Activated naive CD4-positive, alpha-beta T cell treated with anti-CD3 and anti-CD28 coated beads, Interleukin-2, amount 50 U/mL, for 24 hours (primary cell): ENCODE results near the gene RASA3.

Experiments
- H3K27ac Mint-ChIP-seq: one replicate; pipeline ENCODE4 v1.8.0; 2021; ENCODE audit warnings: mild to moderate bottlenecking, mixed read lengths
- H3K27me3 Mint-ChIP-seq: one replicate; pipeline ENCODE4 v1.8.0; 2021; ENCODE audit warnings: mixed read lengths
- H3K36me3 Mint-ChIP-seq: one replicate; pipeline ENCODE4 v1.8.0; 2021; ENCODE audit warnings: mixed read lengths
- H3K4me1 Mint-ChIP-seq: one replicate; pipeline ENCODE4 v1.8.0; 2021; ENCODE audit warnings: mixed read lengths
- H3K4me3 Mint-ChIP-seq: one replicate; pipeline ENCODE4 v1.8.0; 2021; ENCODE audit warnings: mild to moderate bottlenecking, mixed read lengths
- H3K9me3 Mint-ChIP-seq: one replicate; pipeline ENCODE4 v1.8.0; 2021; ENCODE audit warnings: mixed read lengths

Gene RASA3

DNA sequence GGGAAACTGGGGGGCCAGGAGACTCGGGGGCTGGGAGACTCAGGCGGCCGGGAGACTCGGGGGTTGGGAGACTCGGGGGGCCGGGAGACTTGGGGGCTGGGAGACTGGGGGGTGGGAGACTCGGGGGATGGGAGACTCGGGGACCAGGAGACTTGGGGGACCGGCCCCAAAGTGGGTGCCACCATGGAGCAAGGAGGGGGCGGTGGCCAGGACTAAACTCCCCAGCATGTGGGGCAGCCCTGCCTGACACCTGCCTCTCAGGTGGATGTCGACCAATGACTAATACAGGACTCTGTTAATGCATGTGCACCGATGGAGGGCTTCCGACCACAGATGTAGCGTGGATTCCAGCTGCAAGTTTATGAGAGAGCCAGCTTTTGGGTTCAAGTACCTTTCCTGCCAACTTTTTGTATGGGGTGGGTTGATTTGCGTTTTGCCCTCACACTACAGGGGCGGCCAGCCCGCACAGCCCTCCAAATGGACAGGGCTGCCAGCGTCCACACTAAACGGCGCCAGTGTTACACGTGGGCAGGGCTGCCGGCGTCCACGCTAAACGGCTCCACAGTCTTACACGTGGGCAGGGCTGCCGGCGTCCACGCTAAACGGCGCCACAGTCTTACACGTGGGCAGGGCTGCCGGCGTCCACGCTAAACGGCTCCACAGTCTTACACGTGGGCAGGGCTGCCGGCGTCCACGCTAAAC lies 62.2 kb downstream of the RASA3 start:
- H3K9me3 Mint-ChIP-seq: no peaks in the 10 kb centered on the region
- H3K27ac Mint-ChIP-seq: no peak overlapping the region
- peaks cover 48% of the 10 kb centered on the region for H3K4me1 Mint-ChIP-seq
- H3K4me3 Mint-ChIP-seq: no peak overlapping the region
- H3K36me3 Mint-ChIP-seq: peaks cover 7% of the 10 kb centered on the region
- no peaks in the 10 kb centered on the region for H3K27me3 Mint-ChIP-seq

DNA sequence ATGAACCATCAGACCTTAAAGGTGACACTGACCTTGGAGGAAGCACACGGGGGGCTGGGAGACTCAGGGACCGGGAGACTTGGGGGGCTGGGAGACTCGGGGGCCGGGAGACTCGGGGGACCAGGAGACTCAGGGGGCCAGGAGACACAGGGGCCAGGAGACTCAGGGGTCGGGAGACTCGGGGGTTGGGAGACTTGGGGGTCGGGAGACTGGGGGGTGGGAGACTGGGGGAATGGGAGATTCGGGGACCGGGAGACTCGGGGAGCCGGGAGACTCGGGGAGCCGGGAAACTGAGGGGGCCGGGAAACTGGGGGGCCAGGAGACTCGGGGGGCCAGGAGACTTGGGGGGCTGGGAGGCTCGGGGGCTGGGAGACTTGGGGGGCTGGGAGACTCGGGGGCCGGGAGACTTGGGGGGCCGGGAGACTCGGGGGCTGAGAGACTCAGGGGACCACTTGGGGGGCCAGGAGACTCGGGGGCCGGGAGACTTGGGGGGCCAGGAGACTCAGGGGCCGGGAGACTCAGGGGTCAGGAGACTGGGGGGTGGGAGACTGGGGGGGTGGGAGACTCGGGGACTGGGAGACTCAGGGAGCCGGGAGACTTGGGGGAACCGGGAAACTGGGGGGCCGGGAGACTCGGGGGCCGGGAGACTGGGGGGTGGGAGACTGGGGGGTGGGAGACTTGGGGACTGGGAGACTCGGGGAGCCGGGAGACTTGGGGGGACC lies 62.9 kb downstream of the RASA3 start:
- Mint-ChIP-seq H3K27ac (peak overlapping the region; percentile 98), H3K36me3 (peaks cover 7% of the 10 kb centered on the region)

DNA sequence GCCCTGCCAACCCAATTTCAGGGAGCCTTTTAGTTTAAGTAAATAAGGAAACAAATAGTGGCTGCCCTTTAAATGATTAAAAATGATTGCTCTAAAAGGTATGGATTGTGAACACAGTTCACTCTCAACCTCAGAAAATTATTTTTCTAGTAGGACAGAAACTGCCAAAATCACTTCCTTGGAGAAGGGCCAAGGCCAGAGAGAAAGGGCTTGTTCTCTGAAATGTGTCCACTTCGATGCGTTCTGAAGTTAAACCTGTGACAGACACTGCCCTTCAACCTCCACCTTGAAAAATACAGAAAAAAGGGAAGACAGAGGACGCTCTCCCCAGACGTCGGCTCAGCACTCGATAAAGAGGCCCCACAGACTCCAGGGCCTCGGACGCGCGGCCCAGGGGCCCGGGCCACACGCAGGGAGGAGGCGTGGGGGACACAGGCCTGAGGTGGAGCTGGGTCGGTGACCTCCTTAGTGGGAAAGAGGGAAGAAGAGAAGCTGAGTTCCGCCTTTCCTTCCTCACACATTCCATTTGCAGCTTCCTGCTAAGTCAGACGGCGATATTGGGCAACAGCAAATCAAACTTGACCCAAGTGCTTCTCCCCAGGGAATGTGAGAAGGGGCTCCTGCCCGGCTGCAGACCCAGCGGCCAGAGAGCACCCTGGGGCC lies 63.6 kb downstream of the RASA3 start:
- Mint-ChIP-seq H3K4me3 (peak overlapping the region; percentile 86), H3K36me3 (peaks cover 4% of the 10 kb centered on the region), H3K27ac (peak overlapping the region; percentile 98), H3K9me3 (no peaks in the 10 kb centered on the region), H3K27me3 (no peaks in the 10 kb centered on the region), H3K4me1 (peaks cover 58% of the 10 kb centered on the region)

More for the DNA sequence above, 62.9 kb downstream of the RASA3 start:
- H3K27me3 Mint-ChIP-seq: no peaks in the 10 kb centered on the region
- no peak overlapping the region for H3K4me3 Mint-ChIP-seq
- no peaks in the 10 kb centered on the region for H3K9me3 Mint-ChIP-seq
- H3K4me1 Mint-ChIP-seq: peaks cover 55% of the 10 kb centered on the region

DNA sequence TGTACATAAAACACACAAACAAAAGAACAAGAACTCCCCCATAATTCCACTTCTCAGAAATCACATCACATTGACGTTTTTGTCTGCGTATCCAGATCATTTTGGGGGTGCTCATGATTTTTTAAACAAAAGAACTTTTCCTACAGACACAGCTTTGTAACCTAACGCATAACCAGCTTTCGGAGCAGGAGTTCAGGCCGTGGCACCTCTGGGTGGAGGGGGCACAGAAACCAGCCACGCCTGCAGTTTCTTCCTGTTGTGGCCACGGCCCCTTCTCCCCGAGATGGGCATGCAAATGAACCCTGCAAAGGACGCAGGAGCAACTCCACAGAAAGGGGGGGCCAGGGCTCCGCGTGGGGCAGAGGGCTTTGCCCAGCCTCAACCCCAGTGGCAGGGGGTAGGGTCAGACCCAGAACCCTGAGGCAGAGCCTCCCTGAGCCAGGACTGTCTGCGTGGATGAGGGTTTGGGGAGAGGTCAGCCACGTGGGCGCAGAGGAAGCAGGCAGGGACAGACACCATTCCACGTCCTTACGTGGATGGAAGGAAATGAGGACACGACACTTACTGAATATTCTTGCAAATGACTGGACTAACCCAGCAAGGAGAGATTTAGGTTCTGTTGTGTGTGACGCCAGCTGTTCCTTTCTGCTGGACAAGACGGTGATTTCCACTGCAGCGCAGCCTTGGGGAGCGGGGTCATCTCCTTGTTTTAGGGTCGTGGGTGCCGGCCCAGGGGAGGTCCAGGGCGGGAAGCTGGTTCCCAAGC lies 64.4 kb downstream of the RASA3 start:
- Mint-ChIP-seq H3K9me3 (no peaks in the 10 kb centered on the region), H3K27me3 (no peaks in the 10 kb centered on the region), H3K4me1 (peaks cover 63% of the 10 kb centered on the region), H3K4me3 (peak overlapping the region; percentile 86), H3K36me3 (peaks cover 4% of the 10 kb centered on the region), H3K27ac (peak overlapping the region; percentile 98)

DNA sequence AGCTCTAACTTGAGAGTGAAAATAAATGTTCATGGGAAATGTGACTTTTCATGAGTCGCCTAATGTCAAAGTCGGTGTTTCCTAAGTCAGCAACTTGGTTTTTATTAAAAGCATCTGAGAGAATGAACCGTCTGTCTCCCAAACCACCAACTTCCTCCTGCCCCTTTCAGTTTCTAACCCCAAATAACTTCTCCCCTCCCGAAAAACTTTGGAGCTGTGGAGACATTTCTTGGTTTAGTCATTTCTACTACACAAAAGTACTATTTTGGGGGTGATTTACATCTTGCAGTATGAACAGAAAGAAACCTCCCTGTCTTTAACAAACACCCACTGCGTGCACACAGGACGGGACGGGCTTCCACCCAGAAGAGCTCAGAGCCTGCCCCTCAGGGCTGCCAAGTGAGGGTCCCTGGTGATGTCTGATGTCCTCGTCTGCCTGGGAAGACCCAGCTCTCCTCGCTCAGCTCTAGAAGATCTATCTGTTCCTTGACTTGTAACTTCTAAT lies 65.0 kb downstream of the RASA3 start:
- Mint-ChIP-seq H3K27ac (peak overlapping the region; percentile 98), H3K9me3 (no peaks in the 10 kb centered on the region), H3K36me3 (peaks cover 2% of the 10 kb centered on the region), H3K27me3 (no peaks in the 10 kb centered on the region), H3K4me3 (peak overlapping the region; percentile 86), H3K4me1 (peaks cover 61% of the 10 kb centered on the region)

DNA sequence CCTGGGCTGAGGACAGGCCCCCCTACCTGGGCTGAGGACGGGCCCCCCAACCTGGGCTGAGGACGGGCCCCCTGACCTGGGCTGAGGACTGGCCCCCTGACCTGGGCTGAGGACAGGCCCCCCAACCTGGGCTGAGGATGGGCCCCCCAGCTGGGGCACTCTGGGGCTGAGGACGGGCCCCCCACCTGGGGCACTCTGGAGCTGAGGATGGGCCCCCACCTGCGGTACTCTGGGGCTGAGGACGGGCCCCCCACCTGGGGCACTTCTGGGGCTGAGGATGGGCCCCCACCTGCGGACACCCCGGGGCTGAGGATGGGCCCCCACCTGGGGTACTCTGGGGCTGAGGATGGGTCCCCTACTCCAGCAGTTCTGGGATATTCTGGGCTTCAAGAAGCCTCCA lies 65.5 kb downstream of the RASA3 start:
- Mint-ChIP-seq H3K27ac (peak overlapping the region; percentile 98), H3K4me1 (peaks cover 56% of the 10 kb centered on the region), H3K9me3 (no peaks in the 10 kb centered on the region), H3K4me3 (peak overlapping the region; percentile 86), H3K27me3 (no peaks in the 10 kb centered on the region), H3K36me3 (peaks cover 2% of the 10 kb centered on the region)

DNA sequence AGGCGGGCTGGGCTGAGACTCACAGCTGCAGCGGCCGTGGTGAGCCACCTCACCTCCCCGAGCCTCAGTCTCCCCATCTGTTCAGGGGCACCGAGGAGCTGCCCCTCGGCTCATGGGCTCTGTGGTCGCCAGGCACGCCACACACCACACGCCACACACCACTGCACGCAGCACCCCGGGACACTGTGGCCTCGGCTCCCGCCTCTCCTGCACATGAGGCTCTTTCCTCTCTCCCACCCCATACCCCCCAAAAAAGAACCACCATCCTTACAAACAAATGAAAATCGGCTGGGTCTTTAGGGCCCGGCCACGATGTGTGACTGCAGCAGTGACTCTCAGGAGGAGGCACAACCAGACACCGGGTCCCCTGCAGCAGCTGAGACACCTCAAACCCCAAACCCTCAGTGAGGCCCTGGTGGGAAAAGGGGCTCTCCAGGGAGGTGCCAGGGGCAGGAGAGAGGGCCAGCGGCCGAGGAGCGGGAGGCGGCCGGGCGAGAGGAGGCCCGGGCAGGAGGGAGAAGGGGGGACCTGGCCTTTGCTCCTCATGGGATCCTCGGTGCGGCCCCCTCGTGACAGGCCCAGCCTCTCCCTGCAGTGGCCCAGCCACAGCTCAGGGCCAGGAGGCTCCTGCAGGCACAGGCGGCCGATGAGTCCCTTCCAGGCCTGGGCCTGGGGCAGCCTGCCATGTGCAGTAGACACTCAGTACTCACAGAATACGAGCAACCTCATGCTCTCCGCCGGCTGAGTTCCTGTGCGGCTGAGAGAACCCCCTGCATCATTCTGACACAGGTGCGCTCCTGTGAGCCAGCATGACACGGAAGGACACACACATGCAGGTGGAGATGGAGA lies 66.3 kb downstream of the RASA3 start:
- peak overlapping the region; percentile 87 for H3K4me3 Mint-ChIP-seq
- H3K27ac Mint-ChIP-seq: peak overlapping the region; percentile 97
- H3K36me3 Mint-ChIP-seq: peaks cover 2% of the 10 kb centered on the region
- H3K27me3 Mint-ChIP-seq: no peaks in the 10 kb centered on the region
- no peaks in the 10 kb centered on the region for H3K9me3 Mint-ChIP-seq
- peaks cover 60% of the 10 kb centered on the region for H3K4me1 Mint-ChIP-seq

DNA sequence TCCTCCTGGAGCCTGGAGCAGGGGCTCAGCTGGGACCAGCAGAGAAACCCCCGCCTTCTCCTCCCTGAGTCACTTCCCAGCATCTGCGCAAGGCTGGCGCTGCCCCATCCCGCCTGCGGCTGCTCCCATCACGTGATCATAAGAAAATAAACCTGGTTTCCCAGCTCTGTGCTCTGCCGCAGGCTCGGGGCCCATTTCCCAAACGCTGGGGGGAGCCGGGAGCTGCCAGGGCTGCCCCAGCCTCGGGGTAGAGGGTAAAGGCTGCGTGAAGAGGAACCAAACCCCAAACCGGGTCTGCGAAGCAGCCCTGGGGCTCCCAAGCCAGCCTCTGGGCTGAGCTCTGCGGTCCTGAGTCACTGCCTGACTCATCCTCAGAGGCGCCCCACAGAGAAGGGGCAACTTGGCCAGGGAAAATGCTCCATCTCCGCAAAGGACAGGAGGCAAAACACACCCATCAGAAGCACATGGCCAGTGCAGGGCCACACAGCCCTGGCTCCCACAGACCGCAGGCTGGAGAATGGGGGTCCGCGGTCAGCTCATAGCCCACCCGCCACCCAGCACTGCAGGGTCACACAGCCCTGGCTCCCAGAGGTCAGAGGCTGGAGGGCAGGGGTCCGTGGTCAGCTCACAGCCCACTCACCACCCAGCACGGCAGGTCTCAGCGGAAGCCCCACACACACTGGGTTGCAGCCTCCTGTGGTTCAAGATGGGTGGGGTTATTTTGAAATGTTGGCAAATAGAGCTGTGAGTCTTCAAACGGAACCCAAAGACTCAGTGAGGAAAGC lies 67.1 kb downstream of the RASA3 start:
- Mint-ChIP-seq H3K4me1 (peaks cover 60% of the 10 kb centered on the region), H3K9me3 (no peaks in the 10 kb centered on the region), H3K27me3 (no peaks in the 10 kb centered on the region), H3K4me3 (peak overlapping the region; percentile 87), H3K36me3 (no peaks in the 10 kb centered on the region), H3K27ac (peak overlapping the region; percentile 97)

DNA sequence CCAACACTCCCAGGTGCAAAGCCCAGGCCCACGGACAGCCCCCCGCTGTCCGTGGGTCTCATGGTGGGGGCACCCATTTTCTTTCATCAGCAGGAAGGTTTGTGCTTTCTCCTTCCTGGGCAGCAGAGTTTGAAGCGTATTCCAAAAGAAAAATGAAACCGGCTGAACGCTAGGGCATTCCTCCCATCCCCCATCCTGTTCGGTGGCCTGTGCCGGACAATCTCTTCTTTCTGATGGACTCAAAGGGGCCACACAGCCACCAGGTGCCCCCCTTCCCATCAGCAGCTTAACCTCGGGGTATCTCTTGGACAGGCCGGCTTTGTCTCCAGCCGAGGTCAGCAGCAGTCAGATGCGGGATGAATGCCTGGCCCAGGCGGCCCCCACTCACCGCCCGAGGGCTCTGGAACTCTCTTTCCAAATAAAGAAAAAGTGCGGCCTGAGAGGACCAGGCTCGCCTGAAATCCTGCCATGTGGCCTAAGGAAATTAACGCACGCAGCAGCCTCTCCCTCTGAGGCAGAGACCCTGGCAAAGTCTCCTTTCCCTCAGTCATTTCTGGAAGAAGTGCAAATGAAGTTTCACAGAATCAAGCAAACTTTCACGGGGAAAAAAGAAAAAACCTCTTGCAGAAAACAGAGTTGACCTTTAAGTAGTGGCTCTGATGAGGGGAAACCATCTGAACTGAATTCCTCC lies 67.8 kb downstream of the RASA3 start:
- no peaks in the 10 kb centered on the region for H3K27me3 Mint-ChIP-seq
- H3K4me3 Mint-ChIP-seq: peak overlapping the region; percentile 87
- peaks cover 2% of the 10 kb centered on the region for H3K36me3 Mint-ChIP-seq
- peak overlapping the region; percentile 97 for H3K27ac Mint-ChIP-seq
- peaks cover 66% of the 10 kb centered on the region for H3K4me1 Mint-ChIP-seq
- H3K9me3 Mint-ChIP-seq: no peaks in the 10 kb centered on the region

DNA sequence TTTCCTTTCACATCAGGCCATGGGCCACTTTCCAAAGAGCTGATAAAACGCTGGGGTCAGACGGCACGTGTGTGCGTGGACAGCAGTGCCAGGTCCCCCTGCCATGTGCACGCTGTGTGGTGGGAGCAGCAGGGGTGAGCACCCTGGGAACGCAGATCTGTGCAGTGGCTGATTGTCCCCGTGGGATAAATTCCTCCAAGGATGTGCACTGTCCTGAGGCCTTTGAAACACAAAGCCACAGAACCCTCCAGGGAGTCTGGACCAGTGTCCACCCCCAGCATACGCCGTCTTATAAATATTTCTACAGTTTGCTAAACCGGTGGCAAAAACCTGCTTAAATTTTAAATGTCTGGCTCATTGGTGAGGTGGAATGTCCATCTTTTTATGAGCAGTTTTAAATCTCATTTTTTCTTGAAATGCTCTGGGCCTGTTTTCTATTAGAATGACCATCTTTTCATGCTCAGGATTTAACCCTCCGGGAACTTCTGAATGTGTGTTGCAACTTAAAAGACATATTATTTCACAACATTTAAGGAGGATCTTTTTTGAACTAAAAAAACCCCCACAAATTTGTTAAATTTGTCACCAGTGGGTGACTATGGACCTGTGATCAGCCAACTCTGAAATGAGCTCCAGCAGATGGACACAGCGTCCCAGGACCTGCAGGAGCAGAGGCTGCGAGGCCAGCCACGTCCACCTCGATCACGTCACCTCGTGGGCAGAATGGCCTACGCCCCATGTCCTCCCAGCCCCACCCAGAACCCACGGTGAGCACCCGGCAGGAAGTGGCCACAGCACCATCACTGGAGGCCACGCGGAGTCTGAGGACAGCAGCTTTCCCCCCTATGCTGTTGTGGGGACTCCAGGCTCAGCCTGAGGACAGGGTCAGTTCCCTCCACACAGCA lies 68.6 kb downstream of the RASA3 start:
- Mint-ChIP-seq H3K9me3 (no peaks in the 10 kb centered on the region), H3K36me3 (peaks cover 4% of the 10 kb centered on the region), H3K4me3 (peak overlapping the region; percentile 87), H3K4me1 (peaks cover 67% of the 10 kb centered on the region), H3K27ac (peak overlapping the region; percentile 97), H3K27me3 (no peaks in the 10 kb centered on the region)

DNA sequence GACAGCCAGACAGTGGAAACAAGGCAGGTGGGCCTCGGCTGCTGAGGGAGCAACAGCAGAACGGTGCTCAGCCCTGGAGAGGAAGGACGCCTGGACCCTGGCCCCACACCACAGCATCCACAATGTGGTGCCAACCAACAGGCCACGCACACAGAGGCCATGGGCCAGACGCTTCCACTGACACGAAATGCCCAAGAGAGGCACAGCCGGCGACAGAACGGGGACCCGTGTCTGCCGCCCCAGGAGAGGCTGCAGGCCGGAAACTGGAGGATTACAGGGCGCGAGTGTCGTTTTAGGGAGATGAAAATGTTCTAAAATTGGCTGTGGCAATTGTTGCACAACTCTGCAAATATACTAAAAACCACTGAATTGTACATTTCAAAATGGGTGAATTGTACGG lies 69.7 kb downstream of the RASA3 start:
- H3K27me3 Mint-ChIP-seq: no peaks in the 10 kb centered on the region
- peak overlapping the region; percentile 59 for H3K27ac Mint-ChIP-seq
- H3K9me3 Mint-ChIP-seq: no peaks in the 10 kb centered on the region
- H3K4me3 Mint-ChIP-seq: no peak overlapping the region
- H3K4me1 Mint-ChIP-seq: peaks cover 66% of the 10 kb centered on the region
- H3K36me3 Mint-ChIP-seq: peaks cover 4% of the 10 kb centered on the region

DNA sequence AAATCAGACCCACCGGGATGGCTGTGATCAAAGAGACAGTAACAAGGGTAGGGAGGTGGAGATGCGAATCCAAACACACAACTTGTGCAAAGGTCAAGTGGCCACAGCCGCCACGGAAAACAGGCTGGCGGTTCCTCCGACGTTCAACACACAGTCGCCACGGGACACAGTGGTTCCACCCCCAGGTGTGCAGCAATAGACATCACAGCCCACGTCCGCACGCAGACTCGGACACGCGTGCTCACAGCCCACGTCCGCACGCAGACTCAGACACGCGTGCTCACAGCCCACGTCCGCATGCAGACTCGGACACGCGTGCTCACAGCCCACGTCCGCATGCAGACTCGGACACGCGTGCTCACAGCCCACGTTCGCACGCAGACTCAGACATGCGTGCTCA lies 70.1 kb downstream of the RASA3 start:
- no peak overlapping the region for H3K4me3 Mint-ChIP-seq
- H3K27ac Mint-ChIP-seq: peak overlapping the region; percentile 65
- H3K9me3 Mint-ChIP-seq: no peaks in the 10 kb centered on the region
- no peaks in the 10 kb centered on the region for H3K27me3 Mint-ChIP-seq
- H3K36me3 Mint-ChIP-seq: peaks cover 4% of the 10 kb centered on the region
- H3K4me1 Mint-ChIP-seq: peaks cover 65% of the 10 kb centered on the region

DNA sequence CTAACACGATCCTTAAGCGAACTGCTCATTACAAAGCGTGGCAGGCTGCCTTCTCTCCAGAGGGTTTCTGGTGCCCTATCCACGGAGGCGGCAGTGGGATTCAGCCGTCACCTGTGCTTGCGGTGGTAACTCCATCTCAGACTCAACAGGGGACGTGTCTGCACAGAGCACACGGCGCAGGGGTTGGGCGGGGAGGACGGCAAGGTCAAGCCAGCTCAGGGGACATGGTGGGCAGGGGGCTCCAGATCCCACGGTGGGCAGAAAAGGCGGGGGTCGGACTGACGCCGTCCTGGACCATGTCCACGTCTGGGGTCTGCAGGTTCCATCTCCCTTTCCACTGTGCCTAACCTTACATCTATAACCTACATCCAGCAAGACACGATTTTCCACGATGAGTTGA lies 70.7 kb downstream of the RASA3 start:
- Mint-ChIP-seq H3K9me3 (no peaks in the 10 kb centered on the region), H3K36me3 (peaks cover 4% of the 10 kb centered on the region), H3K27ac (peak overlapping the region; percentile 65), H3K4me3 (no peak overlapping the region), H3K27me3 (no peaks in the 10 kb centered on the region), H3K4me1 (peaks cover 64% of the 10 kb centered on the region)
